Activated naive CD4-positive, alpha-beta T cell treated with anti-CD3 and anti-CD28 coated beads, Interleukin-2, amount 10 ng/mL, durations not matched to agents 7 days and 5 days (primary cell): Measurements from ENCODE around the gene TRIM66.

ENCODE experiments used
- CTCF ChIA-PET: fragments of 350-600 bp; sonication (Branson Sonifier 250); formaldehyde crosslinking; loops from one replicate; lab custom pipeline; 2021; ENCODE audit warnings: antibody characterized with exemption; lab: Charles Lee
- DNase-seq: peaks from one replicate; pipeline ENCODE4 v3.0.0-alpha.2; 2020
- H3K27ac Mint-ChIP-seq: one replicate; pipeline ENCODE4 v1.8.0; 2021; ENCODE audit warnings: mild to moderate bottlenecking, moderate library complexity, mixed read lengths
- H3K27me3 Mint-ChIP-seq: one replicate; pipeline ENCODE4 v1.8.0; 2021; ENCODE audit warnings: mild to moderate bottlenecking, mixed read lengths
- H3K36me3 Mint-ChIP-seq: one replicate; pipeline ENCODE4 v1.8.0; 2021; ENCODE audit warnings: mixed read lengths
- H3K4me1 Mint-ChIP-seq: one replicate; pipeline ENCODE4 v1.8.0; 2021; ENCODE audit warnings: mixed read lengths
- H3K4me3 Mint-ChIP-seq: one replicate; pipeline ENCODE4 v1.8.0; 2021; ENCODE audit warnings: mild to moderate bottlenecking, moderate library complexity, mixed read lengths
- H3K9me3 Mint-ChIP-seq: one replicate; pipeline ENCODE4 v1.8.0; 2021; ENCODE audit warnings: mixed read lengths

TRIM66 gene

GRCh38 chr11:8720868-8721608, 38.6 kb upstream of the TRIM66 start:
- Mint-ChIP-seq H3K27me3 (peaks cover 54% of the 10 kb centered on the region), H3K9me3 (no peaks in the 10 kb centered on the region), H3K4me1 (no peaks in the 10 kb centered on the region), H3K4me3 (no peak overlapping the region), H3K36me3 (no peaks in the 10 kb centered on the region), H3K27ac (no peak overlapping the region)
- DNase-seq = no peak
- CTCF ChIA-PET = interaction anchor here (0.5 kb wide), 1 partner anchor 528 kb away, joined by 3 read pairs; no protein-coding TSS in a partner anchor

DNA sequence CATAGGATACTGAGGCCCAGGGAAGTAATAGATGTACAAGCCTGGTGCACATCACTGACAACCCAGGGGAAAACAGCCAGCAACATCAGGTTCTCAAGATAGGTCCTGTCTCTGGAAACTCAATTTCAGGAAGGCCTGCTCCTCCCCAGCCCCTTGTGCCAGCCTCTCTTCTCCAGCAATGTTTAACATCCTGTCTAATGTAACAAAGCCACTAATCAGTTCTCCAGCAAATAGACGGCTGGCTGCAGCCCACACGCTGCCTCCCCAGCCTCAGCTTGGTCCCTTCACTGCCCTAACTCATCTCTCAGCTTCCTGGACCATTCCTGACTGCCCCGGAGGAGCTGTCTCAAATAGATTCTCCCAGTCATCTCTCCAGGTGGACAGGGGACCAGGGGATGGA, 37.9 kb upstream of the TRIM66 start:
- no peaks in the 10 kb centered on the region for H3K4me1 Mint-ChIP-seq
- H3K9me3 Mint-ChIP-seq = no peaks in the 10 kb centered on the region
- CTCF ChIA-PET = interaction anchor here (0.5 kb wide), 1 partner anchor 528 kb away, joined by 3 read pairs; no protein-coding TSS in a partner anchor
- H3K36me3 Mint-ChIP-seq = no peaks in the 10 kb centered on the region
- H3K4me3 Mint-ChIP-seq = no peak overlapping the region
- no peak for DNase-seq
- H3K27ac Mint-ChIP-seq = no peak overlapping the region
- H3K27me3 Mint-ChIP-seq = peaks cover 52% of the 10 kb centered on the region

GRCh38 chr11:8719721-8720120, 37.3 kb upstream of the TRIM66 start:
- H3K36me3 Mint-ChIP-seq = no peaks in the 10 kb centered on the region
- no peak overlapping the region for H3K27ac Mint-ChIP-seq
- H3K9me3 Mint-ChIP-seq = no peaks in the 10 kb centered on the region
- CTCF ChIA-PET = no interaction called here
- H3K27me3 Mint-ChIP-seq = peaks cover 52% of the 10 kb centered on the region
- no peak for DNase-seq
- H3K4me3 Mint-ChIP-seq = no peak overlapping the region
- no peaks in the 10 kb centered on the region for H3K4me1 Mint-ChIP-seq

- Mint-ChIP-seq H3K27ac (no peak overlapping the region), H3K27me3 (peaks cover 52% of the 10 kb centered on the region), H3K9me3 (no peaks in the 10 kb centered on the region), H3K4me3 (no peak overlapping the region), H3K36me3 (no peaks in the 10 kb centered on the region), H3K4me1 (no peaks in the 10 kb centered on the region)
- no peak for DNase-seq
- CTCF ChIA-PET = no interaction called here
Observed at GRCh38 chr11:8719211-8719649, 36.8 kb upstream of the TRIM66 start.

GRCh38 chr11:8717876-8718753, 35.6 kb upstream of the TRIM66 start:
- no peak for DNase-seq
- Mint-ChIP-seq H3K4me3 (no peak overlapping the region), H3K27ac (no peak overlapping the region), H3K36me3 (no peaks in the 10 kb centered on the region), H3K27me3 (peaks cover 49% of the 10 kb centered on the region), H3K4me1 (no peaks in the 10 kb centered on the region), H3K9me3 (no peaks in the 10 kb centered on the region)
- CTCF ChIA-PET = no interaction called here

GRCh38 chr11:8717544-8717875, 35.0 kb upstream of the TRIM66 start:
- no peaks in the 10 kb centered on the region for H3K36me3 Mint-ChIP-seq
- no peaks in the 10 kb centered on the region for H3K9me3 Mint-ChIP-seq
- H3K27me3 Mint-ChIP-seq = peaks cover 43% of the 10 kb centered on the region
- no peak overlapping the region for H3K4me3 Mint-ChIP-seq
- no peak for DNase-seq
- H3K27ac Mint-ChIP-seq = no peak overlapping the region
- CTCF ChIA-PET = no interaction called here
- no peaks in the 10 kb centered on the region for H3K4me1 Mint-ChIP-seq

- H3K27ac Mint-ChIP-seq = no peak overlapping the region
- no peaks in the 10 kb centered on the region for H3K9me3 Mint-ChIP-seq
- H3K36me3 Mint-ChIP-seq = no peaks in the 10 kb centered on the region
- no peak overlapping the region for H3K4me3 Mint-ChIP-seq
- no peak for DNase-seq
- CTCF ChIA-PET = no interaction called here
- H3K27me3 Mint-ChIP-seq = peaks cover 25% of the 10 kb centered on the region
- no peaks in the 10 kb centered on the region for H3K4me1 Mint-ChIP-seq
Observed at GRCh38 chr11:8715501-8715900, 33.0 kb upstream of the TRIM66 start.

- Mint-ChIP-seq H3K4me1 (no peaks in the 10 kb centered on the region), H3K9me3 (no peaks in the 10 kb centered on the region), H3K4me3 (no peak overlapping the region), H3K27ac (no peak overlapping the region), H3K27me3 (peaks cover 18% of the 10 kb centered on the region), H3K36me3 (no peaks in the 10 kb centered on the region)
- CTCF ChIA-PET = no interaction called here
- no peak for DNase-seq
Observed at GRCh38 chr11:8714622-8715225, 32.3 kb upstream of the TRIM66 start.

GRCh38 chr11:8713760-8714454, 31.4 kb upstream of the TRIM66 start:
- Mint-ChIP-seq H3K27ac (no peak overlapping the region), H3K9me3 (no peaks in the 10 kb centered on the region), H3K4me1 (no peaks in the 10 kb centered on the region), H3K27me3 (peaks cover 16% of the 10 kb centered on the region), H3K36me3 (no peaks in the 10 kb centered on the region), H3K4me3 (no peak overlapping the region)
- no peak for DNase-seq
- CTCF ChIA-PET = no interaction called here

GRCh38 chr11:8712506-8712905, 30.0 kb upstream of the TRIM66 start:
- no peaks in the 10 kb centered on the region for H3K4me1 Mint-ChIP-seq
- CTCF ChIA-PET = no interaction called here

GRCh38 chr11:8711895-8712442, 29.5 kb upstream of the TRIM66 start:
- Mint-ChIP-seq H3K4me3 (no peak overlapping the region), H3K27ac (no peak overlapping the region), H3K27me3 (peaks cover 8% of the 10 kb centered on the region), H3K4me1 (no peaks in the 10 kb centered on the region), H3K9me3 (no peaks in the 10 kb centered on the region), H3K36me3 (no peaks in the 10 kb centered on the region)
- CTCF ChIA-PET = no interaction called here
- DNase-seq = no peak

More at GRCh38 chr11:8712506-8712905, 30.0 kb upstream of the TRIM66 start:
- Mint-ChIP-seq H3K36me3 (no peaks in the 10 kb centered on the region), H3K4me3 (no peak overlapping the region), H3K27ac (no peak overlapping the region), H3K9me3 (no peaks in the 10 kb centered on the region), H3K27me3 (peaks cover 7% of the 10 kb centered on the region)
- DNase-seq = no peak

DNA sequence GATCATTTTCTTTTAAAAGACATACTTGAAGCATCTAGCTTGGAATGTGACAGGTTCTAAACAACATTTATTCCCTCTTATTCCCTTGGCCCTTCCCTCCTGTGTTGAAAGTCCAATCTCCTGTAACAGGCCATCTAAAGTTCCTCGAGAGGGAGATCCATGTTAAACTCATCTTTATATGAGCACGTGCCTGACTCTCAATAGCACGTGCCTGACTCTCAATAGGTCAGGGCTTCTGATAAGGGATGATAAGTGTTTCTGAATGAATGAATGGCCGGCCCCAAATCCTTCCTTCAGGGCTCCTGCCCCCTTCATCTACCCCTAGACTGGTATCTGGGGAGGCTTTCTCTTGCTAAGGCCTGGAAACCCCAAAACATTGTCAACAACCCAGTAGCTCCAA, 27.3 kb upstream of the TRIM66 start:
- Mint-ChIP-seq H3K9me3 (no peaks in the 10 kb centered on the region), H3K36me3 (no peaks in the 10 kb centered on the region), H3K4me1 (no peaks in the 10 kb centered on the region), H3K27me3 (peaks cover 4% of the 10 kb centered on the region), H3K4me3 (no peak overlapping the region), H3K27ac (no peak overlapping the region)
- DNase-seq = no peak
- CTCF ChIA-PET = no interaction called here

DNA sequence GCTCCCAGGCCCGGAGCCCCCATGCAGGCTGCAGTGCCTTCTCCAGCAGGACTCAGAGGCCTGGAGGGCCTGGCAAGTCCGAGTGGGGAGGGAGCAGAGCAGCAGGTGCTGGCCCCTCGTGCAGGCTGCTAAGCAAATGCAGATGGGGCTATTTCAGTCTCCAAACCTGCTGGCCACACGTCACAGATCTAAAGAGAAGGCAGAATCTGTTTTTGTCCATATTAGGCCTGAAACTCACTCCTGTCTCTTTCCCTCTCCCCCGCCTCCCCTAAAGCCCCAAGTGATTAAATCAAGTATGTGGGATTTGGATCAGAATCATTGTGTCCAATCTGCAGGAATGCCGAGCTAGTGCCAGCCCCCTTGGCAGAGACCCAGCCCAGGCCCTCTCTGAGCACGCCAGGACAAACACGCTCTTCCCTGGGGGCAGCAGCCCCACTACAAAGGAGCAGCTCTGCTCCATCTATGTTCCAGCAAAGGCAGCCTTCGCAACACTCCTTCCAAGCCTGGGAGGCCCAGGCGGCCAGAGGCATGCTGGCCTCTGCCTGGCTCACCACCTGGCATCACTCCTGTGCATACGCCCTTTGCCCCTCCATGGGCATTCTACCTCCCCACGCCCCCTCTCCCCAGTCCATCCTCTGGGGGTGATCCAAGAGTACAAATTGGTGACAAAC, 26.7 kb upstream of the TRIM66 start:
- no peak for DNase-seq
- Mint-ChIP-seq H3K27ac (no peak overlapping the region), H3K27me3 (peaks cover 4% of the 10 kb centered on the region), H3K9me3 (no peaks in the 10 kb centered on the region), H3K4me1 (no peaks in the 10 kb centered on the region), H3K4me3 (no peak overlapping the region), H3K36me3 (no peaks in the 10 kb centered on the region)
- CTCF ChIA-PET = no interaction called here
